MM.1S (cell line): ENCODE measurements around the gene STEAP4.
"Not testable (repeated sequence)": the region's sequence is repeated elsewhere in the genome, so short reads cannot be mapped to it uniquely, and the experiment has no call there.

ENCODE experiments used
- DNase-seq: peaks from one replicate; pipeline ENCODE4 v3.0.0-alpha.2; 2015
- H2AFZ ChIP-seq: fragments of 300-600 bp; sonication (generic); 2 replicates; pipeline ENCODE4 v1.6.0; 2016; ENCODE audit warnings: antibody characterized with exemption, low read length
- H3F3A ChIP-seq: fragments of 300-600 bp; sonication (generic); 2 replicates; pipeline ENCODE4 v1.6.1; 2016; ENCODE audit warnings: mild to moderate bottlenecking, antibody characterized with exemption, low read length, moderate library complexity, mixed read lengths; ENCODE audit not compliant: insufficient read depth
- H3K27ac ChIP-seq: fragments of 300-600 bp; sonication (generic); 2 replicates; pipeline ENCODE4 v1.5.1; 2016; ENCODE audit warnings: mild to moderate bottlenecking, low read length
- H3K27me3 ChIP-seq: fragments of 300-600 bp; sonication (generic); replicated peaks from 2 replicates; pipeline ENCODE4 v1.6.0; 2016; ENCODE audit warnings: low read length; ENCODE audit not compliant: insufficient read depth
- H3K36me3 ChIP-seq: fragments of 300-600 bp; sonication (generic); replicated peaks from 2 replicates; pipeline ENCODE4 v1.6.1; 2016; ENCODE audit warnings: mild to moderate bottlenecking, low read length, mixed read lengths; ENCODE audit not compliant: insufficient read depth
- H3K4me1 ChIP-seq: fragments of 300-600 bp; sonication (generic); 2 replicates; pipeline ENCODE4 v1.6.1; 2016; ENCODE audit warnings: low read length, mixed read lengths
- H3K4me2 ChIP-seq: fragments of 300-600 bp; sonication (generic); 2 replicates; pipeline ENCODE4 v1.6.0; 2016; ENCODE audit warnings: low read depth, low read length
- H3K4me3 ChIP-seq: fragments of 300-600 bp; sonication (generic); 2 replicates; pipeline ENCODE4 v1.5.1; 2016; ENCODE audit warnings: low read length, mixed read lengths
- H3K79me2 ChIP-seq: fragments of 300-600 bp; sonication (generic); 2 replicates; pipeline ENCODE4 v1.6.1; 2016; ENCODE audit warnings: mixed run types, low read length, mixed read lengths
- H3K9ac ChIP-seq: fragments of 300-600 bp; sonication (generic); 2 replicates; pipeline ENCODE4 v1.6.1; 2016; ENCODE audit warnings: low read length, mixed read lengths
- H3K9me2 ChIP-seq: fragments of 300-600 bp; sonication (generic); replicated peaks from 2 replicates; pipeline ENCODE4 v1.6.1; 2016; ENCODE audit warnings: mild to moderate bottlenecking, low read length, mixed read lengths; ENCODE audit not compliant: insufficient read depth
- H3K9me3 ChIP-seq: fragments of 300-600 bp; sonication (generic); replicated peaks from 2 replicates; pipeline ENCODE4 v1.6.1; 2016; ENCODE audit warnings: mild to moderate bottlenecking, low read length, mixed read lengths; ENCODE audit not compliant: insufficient read depth
- H4K20me1 ChIP-seq: fragments of 300-600 bp; sonication (generic); 2 replicates; pipeline ENCODE4 v1.6.1; 2016; ENCODE audit warnings: mild to moderate bottlenecking, low read length, moderate library complexity, mixed read lengths; ENCODE audit not compliant: insufficient read depth
- EZH2 ChIP-seq: fragments of 300-600 bp; sonication (generic); optimal IDR thresholded peaks from 2 replicates; pipeline ENCODE3; 2017; ENCODE audit warnings: low read depth, mild to moderate bottlenecking, antibody characterized with exemption, low read length, mixed read lengths
- EZH2phosphoT487 ChIP-seq: fragments of 300-600 bp; sonication (generic); IDR thresholded peaks from 2 replicates; pipeline ENCODE4 v1.6.1; 2018; ENCODE audit warnings: antibody characterized with exemption, low read length
- TF ChIP-seq, protein P1 (sequence below): fragments of 300-600 bp; sonication (generic); IDR thresholded peaks from 2 replicates; pipeline ENCODE4 v1.5.1; 2016; ENCODE audit warnings: antibody characterized with exemption, low read length, mixed read lengths

STEAP4 gene

DNA sequence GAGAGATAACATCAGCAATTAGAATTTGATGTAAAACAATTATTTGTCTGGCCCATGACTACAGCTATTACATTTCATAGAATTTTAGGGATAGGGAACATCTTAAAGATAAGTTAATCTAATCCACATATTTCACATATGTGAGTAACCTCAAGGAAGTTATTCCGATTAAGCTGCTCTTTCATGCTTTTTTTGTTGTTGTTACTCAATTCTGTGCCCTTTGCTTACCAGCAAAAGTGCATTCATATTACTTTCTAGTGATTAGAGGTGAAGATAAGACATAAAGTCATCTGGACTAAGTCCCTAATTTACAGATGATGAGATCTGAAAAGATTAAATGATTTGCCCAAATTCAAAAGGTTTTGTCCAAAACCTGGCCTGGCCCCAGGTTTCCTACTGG lies 46.0 kb downstream of the STEAP4 start:
- no peak overlapping the region for H2AFZ ChIP-seq
- no peaks in the 10 kb centered on the region for H3K79me2 ChIP-seq
- no peak overlapping the region for H3K9ac ChIP-seq
- no peak overlapping the region for H3K4me2 ChIP-seq
- H3K9me3 ChIP-seq = no peaks in the 10 kb centered on the region
- no peaks in the 10 kb centered on the region for H3K4me1 ChIP-seq
- no peaks in the 10 kb centered on the region for H3F3A ChIP-seq
- H3K9me2 ChIP-seq = no peaks in the 10 kb centered on the region
- H3K4me3 ChIP-seq = no peak overlapping the region
- TF ChIP-seq EZH2 (no peak), EZH2phosphoT487 (no peak)
- TF ChIP-seq, protein P1, sequence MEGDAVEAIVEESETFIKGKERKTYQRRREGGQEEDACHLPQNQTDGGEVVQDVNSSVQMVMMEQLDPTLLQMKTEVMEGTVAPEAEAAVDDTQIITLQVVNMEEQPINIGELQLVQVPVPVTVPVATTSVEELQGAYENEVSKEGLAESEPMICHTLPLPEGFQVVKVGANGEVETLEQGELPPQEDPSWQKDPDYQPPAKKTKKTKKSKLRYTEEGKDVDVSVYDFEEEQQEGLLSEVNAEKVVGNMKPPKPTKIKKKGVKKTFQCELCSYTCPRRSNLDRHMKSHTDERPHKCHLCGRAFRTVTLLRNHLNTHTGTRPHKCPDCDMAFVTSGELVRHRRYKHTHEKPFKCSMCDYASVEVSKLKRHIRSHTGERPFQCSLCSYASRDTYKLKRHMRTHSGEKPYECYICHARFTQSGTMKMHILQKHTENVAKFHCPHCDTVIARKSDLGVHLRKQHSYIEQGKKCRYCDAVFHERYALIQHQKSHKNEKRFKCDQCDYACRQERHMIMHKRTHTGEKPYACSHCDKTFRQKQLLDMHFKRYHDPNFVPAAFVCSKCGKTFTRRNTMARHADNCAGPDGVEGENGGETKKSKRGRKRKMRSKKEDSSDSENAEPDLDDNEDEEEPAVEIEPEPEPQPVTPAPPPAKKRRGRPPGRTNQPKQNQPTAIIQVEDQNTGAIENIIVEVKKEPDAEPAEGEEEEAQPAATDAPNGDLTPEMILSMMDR = no peak
- no peak overlapping the region for H3K27ac ChIP-seq
- DNase-seq = no peak
- no peaks in the 10 kb centered on the region for H3K36me3 ChIP-seq
- H4K20me1 ChIP-seq = no peaks in the 10 kb centered on the region
- no peaks in the 10 kb centered on the region for H3K27me3 ChIP-seq

- no peaks in the 10 kb centered on the region for H3K9me2 ChIP-seq
- no peaks in the 10 kb centered on the region for H3K36me3 ChIP-seq
- no peaks in the 10 kb centered on the region for H3K27me3 ChIP-seq
- no peak overlapping the region for H3K9ac ChIP-seq
- H3K4me3 ChIP-seq = no peak overlapping the region
- no peak overlapping the region for H3K4me2 ChIP-seq
- no peak overlapping the region for H2AFZ ChIP-seq
- no peaks in the 10 kb centered on the region for H4K20me1 ChIP-seq
- H3K27ac ChIP-seq = no peak overlapping the region
- DNase-seq = no peak
- H3K4me1 ChIP-seq = no peaks in the 10 kb centered on the region
- H3F3A ChIP-seq = no peaks in the 10 kb centered on the region
- no peaks in the 10 kb centered on the region for H3K79me2 ChIP-seq
- TF ChIP-seq, protein P1 = no peak
- no peak for TF ChIP-seq EZH2
- TF ChIP-seq EZH2phosphoT487 = no peak
- no peaks in the 10 kb centered on the region for H3K9me3 ChIP-seq
Measured at GRCh38 chr7:88259656-88260380, 46.9 kb downstream of the STEAP4 start.

GRCh38 chr7:88258296-88258695 lies 48.4 kb downstream of the STEAP4 start:
- H3K4me3 ChIP-seq, H3K4me2 ChIP-seq, H3K9me2 ChIP-seq, H3K79me2 ChIP-seq, H3K36me3 ChIP-seq, H3F3A ChIP-seq, H3K9ac ChIP-seq, H3K9me3 ChIP-seq, H4K20me1 ChIP-seq, H3K4me1 ChIP-seq, H2AFZ ChIP-seq, H3K27me3 ChIP-seq, DNase-seq, H3K27ac ChIP-seq: not testable (repeated sequence)

- H4K20me1 ChIP-seq = no peaks in the 10 kb centered on the region
- H3K4me1 ChIP-seq = no peaks in the 10 kb centered on the region
- H3K79me2 ChIP-seq = no peaks in the 10 kb centered on the region
- no peak overlapping the region for H3K27ac ChIP-seq
- H3K9ac ChIP-seq = no peak overlapping the region
- H3F3A ChIP-seq = no peaks in the 10 kb centered on the region
- H3K27me3 ChIP-seq = no peaks in the 10 kb centered on the region
- H3K36me3 ChIP-seq = no peaks in the 10 kb centered on the region
- no peaks in the 10 kb centered on the region for H3K9me3 ChIP-seq
- no peak for DNase-seq
- H3K9me2 ChIP-seq = no peaks in the 10 kb centered on the region
- no peak overlapping the region for H2AFZ ChIP-seq
- no peak overlapping the region for H3K4me3 ChIP-seq
- TF ChIP-seq, protein P1 = no peak
- no peak for TF ChIP-seq EZH2phosphoT487
- TF ChIP-seq EZH2 = no peak
- H3K4me2 ChIP-seq = no peak overlapping the region
Measured at GRCh38 chr7:88256906-88257305, 49.8 kb downstream of the STEAP4 start.
